ENCODE data around the gene ZNF318. TPM values are rescaled to one million over a fixed set of nuclear protein-coding genes. Genes with fewer than 3 reads are reported as not detected.
"Not testable (repeated sequence)": the region's sequence is repeated elsewhere in the genome, so short reads cannot be mapped to it uniquely, and the experiment has no call there.

The ZNF318 gene
- total RNA-seq, 4 donors from 2014 or later: 20.9 to 35.5 (median 24.8) TPM

GRCh38 chr6:43389730-43390295 is 20.4 kb upstream of the ZNF318 start:
- Histone ChIP-seq H3K36me3 (no peaks in the 10 kb centered on the region), H3K4me3 (no peak overlapping the region), H3K27me3 (peaks cover 12% of the 10 kb centered on the region), H3K4me1 (no peaks in the 10 kb centered on the region), H3K9me3 (no peaks in the 10 kb centered on the region), H3K27ac (no peak overlapping the region)
- WGBS: 93% methylated on average over 6 of the region's 6 CpGs
- no peak for TF ChIP-seq POLR2AphosphoS5 (IDR thresholded peaks at IDR 0.05)
- TF ChIP-seq EP300 (IDR thresholded peaks at IDR 0.05): no peak
- TF ChIP-seq, protein P1, sequence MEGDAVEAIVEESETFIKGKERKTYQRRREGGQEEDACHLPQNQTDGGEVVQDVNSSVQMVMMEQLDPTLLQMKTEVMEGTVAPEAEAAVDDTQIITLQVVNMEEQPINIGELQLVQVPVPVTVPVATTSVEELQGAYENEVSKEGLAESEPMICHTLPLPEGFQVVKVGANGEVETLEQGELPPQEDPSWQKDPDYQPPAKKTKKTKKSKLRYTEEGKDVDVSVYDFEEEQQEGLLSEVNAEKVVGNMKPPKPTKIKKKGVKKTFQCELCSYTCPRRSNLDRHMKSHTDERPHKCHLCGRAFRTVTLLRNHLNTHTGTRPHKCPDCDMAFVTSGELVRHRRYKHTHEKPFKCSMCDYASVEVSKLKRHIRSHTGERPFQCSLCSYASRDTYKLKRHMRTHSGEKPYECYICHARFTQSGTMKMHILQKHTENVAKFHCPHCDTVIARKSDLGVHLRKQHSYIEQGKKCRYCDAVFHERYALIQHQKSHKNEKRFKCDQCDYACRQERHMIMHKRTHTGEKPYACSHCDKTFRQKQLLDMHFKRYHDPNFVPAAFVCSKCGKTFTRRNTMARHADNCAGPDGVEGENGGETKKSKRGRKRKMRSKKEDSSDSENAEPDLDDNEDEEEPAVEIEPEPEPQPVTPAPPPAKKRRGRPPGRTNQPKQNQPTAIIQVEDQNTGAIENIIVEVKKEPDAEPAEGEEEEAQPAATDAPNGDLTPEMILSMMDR (IDR thresholded peaks at IDR 0.05): no peak
- no peak for TF ChIP-seq POLR2A (IDR thresholded peaks at IDR 0.05)
- DNase-seq (ENCODE audit: low spot score in 2 of 2): no peak

DNA sequence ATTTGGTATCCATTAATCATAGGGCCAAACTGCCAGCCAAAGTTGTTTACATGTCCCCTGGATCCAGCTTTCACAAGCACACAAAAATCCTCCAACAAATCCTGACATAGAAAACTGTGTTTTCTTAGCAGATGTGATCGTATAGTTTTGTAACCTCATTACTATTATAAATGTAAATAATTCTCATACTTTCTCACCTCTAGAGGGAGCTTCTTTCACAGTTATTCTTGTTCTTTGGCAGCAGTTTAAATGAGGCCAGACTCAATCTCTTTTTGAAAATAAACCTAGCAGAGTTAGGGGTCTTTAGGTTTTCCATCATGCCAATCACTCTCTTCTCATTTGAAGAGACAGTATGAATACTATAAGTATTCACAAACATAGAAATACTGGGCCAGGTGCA is 17.0 kb upstream of the ZNF318 start:
- TF ChIP-seq, protein P1 (IDR thresholded peaks at IDR 0.05): no peak
- no peaks in the 10 kb centered on the region for H3K36me3 ChIP-seq
- H3K9me3 ChIP-seq: no peaks in the 10 kb centered on the region
- no peak overlapping the region for H3K27ac ChIP-seq
- 43% methylated on average over 1 of the region's 1 CpG for WGBS
- peaks cover 12% of the 10 kb centered on the region for H3K27me3 ChIP-seq
- no peak for DNase-seq (ENCODE audit: low spot score in 2 of 2)
- H3K4me3 ChIP-seq: no peak overlapping the region
- no peaks in the 10 kb centered on the region for H3K4me1 ChIP-seq

DNA sequence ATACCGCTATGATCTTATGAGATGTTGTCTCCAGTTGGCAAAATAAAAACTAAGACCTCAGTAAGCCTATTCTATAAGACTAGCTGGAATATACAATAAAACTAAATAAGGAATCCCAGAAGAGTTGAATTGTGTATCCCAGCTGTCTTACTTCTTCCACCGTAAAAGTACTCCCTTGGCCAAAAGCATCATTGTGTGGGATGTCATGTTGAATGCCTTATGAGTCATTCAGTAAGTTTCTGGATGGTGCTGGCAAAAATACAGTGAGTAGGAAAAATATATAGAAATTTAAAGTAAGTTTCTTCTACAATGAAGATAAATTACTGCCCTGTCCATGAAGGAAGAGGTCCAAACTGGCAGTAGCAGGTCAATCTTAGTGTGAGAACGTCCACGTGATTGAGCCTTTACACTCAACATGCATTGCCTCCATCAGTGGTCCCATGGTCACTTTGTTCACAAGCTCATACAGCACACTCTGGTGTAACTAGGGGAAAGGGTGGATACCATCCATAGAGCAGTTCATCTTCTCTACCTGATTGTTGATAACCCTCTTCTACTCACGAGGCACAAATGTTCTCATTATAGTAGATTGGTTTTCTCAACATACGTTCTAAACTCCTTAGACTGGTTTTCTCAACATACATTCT is 13.7 kb upstream of the ZNF318 start:
- 77% methylated on average over 6 of the region's 6 CpGs for WGBS
- no peak overlapping the region for H3K27ac ChIP-seq

DNA sequence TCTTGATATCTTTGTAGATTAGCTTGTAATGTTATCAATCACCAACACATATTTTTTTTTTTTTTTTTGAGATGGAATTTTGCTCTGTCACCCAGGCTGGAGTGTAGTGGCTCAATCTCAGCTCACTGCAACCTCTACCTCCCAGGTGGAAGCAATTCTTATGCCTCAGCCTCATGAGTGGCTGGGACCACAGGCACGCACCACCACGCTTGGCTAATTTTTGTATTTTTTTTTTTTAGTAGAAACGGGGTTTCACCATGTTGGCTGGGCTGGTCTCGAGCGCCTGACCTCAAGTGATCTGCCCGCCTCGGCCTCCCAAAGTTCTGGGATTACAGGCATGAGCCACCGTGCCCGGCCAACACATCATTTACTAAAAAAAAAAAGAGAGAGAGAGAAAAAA is 11.4 kb upstream of the ZNF318 start:
- H3K4me1 ChIP-seq; DNase-seq (ENCODE audit: low spot score in 2 of 2); H3K27me3 ChIP-seq; H3K4me3 ChIP-seq; H3K27ac ChIP-seq; H3K36me3 ChIP-seq; H3K9me3 ChIP-seq: not testable (repeated sequence)
- WGBS: 67% methylated on average over 9 of the region's 9 CpGs

More for the DNA sequence above, 13.7 kb upstream of the ZNF318 start:
- no peaks in the 10 kb centered on the region for H3K9me3 ChIP-seq
- TF ChIP-seq POLR2AphosphoS5 (IDR thresholded peaks at IDR 0.05) (no peak), EP300 (IDR thresholded peaks at IDR 0.05) (no peak), POLR2A (IDR thresholded peaks at IDR 0.05) (no peak)
- TF ChIP-seq, protein P1 (IDR thresholded peaks at IDR 0.05): no peak
- no peak overlapping the region for H3K4me3 ChIP-seq
- no peak for DNase-seq (ENCODE audit: low spot score in 2 of 2)
- H3K4me1 ChIP-seq: no peaks in the 10 kb centered on the region
- H3K27me3 ChIP-seq: peaks cover under 1% of the 10 kb centered on the region
- H3K36me3 ChIP-seq: no peaks in the 10 kb centered on the region

DNA sequence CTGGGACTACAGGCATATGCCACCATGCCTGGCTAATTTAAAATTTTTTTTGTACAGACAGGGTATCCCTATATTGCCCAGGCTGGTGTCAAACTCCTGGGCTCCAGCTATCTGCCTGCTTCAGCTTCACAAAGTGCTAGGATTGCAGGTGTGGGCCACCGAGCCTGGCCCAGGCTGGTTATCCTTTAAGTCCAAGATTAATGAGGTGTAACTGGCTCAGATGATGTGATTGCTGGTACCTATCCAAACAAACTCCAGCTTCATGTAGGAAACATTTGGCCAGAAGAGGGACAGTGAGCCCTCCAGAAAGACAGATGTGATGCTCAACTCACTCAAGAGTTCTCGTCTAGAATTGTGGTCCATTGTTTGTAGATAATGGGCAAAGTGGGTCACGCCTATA is 9.2 kb upstream of the ZNF318 start:
- no peak for TF ChIP-seq POLR2A (IDR thresholded peaks at IDR 0.05)
- TF ChIP-seq EP300 (IDR thresholded peaks at IDR 0.05): no peak
- TF ChIP-seq, protein P1 (IDR thresholded peaks at IDR 0.05): no peak
- no peak for TF ChIP-seq POLR2AphosphoS5 (IDR thresholded peaks at IDR 0.05)
- Histone ChIP-seq H3K4me3 (no peak overlapping the region), H3K4me1 (peaks cover 9% of the 10 kb centered on the region), H3K36me3 (no peaks in the 10 kb centered on the region), H3K27me3 (no peaks in the 10 kb centered on the region), H3K9me3 (no peaks in the 10 kb centered on the region), H3K27ac (no peak overlapping the region)
- WGBS: 59% methylated on average over 3 of the region's 3 CpGs
- DNase-seq (ENCODE audit: low spot score in 2 of 2): no peak
